Measurements from ENCODE around the gene GNAZ.

- TF ChIP-seq CTCF (IDR thresholded peaks at IDR 0.05; ENCODE audit: low read depth, low read length, poor library complexity, severe bottlenecking) (no peak), EZH2phosphoT487 (IDR thresholded peaks at IDR 0.05; ENCODE audit: borderline replicate concordance, low read length) (no peak)
Observed at GRCh38 chr22:23044570-23044969, 25.7 kb upstream of the GNAZ start.
